GM19025 (cell line): ENCODE data around the gene SPEF2.

Source experiments
- ATAC-seq: cut with Tn5 transposase; IDR thresholded peaks from one replicate; pipeline ENCODE4 v1.9.1; 2021; ENCODE audit warnings: mild to moderate bottlenecking, low read depth, moderate library complexity; ENCODE audit not compliant: unreplicated experiment

The SPEF2 gene

DNA sequence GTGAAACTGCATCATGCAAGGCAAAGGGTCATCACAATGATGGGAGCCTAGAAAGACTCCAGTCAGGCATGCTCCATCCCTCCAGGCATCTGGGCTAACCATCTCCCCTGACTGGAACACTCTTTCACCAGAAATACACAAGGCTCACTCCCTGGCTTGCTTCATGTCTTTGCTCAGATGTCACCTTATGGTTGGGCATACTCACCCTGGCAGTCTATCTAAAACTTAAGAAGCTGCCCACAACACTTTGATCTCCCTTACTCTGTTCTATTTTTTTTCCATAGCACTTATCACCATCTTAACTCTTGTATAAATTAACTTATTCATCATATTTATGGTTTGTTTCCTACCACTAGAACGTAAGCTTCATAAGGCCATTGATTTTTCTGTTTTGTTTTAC lies 90.0 kb downstream of the SPEF2 start:
- no peak for ATAC-seq

DNA sequence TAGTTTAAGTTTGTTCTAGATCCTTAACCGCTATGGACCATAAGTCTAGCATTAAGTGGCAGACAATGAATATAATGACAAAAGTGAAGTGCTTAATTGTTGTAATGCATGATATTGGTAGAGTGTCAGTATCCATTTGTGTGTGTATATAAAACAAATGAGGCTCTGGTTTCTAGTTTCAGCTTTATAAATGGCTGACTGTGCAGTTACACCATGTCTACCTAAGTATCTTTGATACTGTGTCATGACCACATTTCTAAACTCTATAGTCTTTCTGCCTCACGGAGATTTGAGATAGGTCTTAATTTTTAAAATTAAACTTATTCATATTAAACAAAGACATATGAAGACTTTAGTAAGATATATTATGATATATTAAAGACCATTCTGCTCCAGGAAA lies 92.0 kb downstream of the SPEF2 start:
- ATAC-seq = no peak

GRCh38 chr5:35717718-35718117 lies 100.1 kb downstream of the SPEF2 start:
- no peak for ATAC-seq

DNA sequence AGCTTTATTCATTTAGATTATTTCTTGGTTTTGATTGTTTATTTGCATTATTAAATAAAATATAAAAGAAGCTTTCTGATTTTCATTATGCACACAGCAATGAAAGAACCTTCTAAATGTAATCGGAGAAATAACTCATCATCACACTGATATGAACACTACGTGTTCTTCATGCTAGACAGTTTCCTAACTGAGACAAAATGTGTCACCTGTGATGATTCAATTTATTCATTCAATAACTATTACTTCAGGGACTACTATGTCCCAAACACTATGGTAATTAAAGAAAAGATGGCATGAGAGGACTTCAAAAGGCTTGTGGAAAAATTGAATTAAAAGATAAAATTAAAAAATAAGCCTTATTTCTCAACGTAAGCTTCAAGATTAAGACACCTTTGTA lies 118.1 kb downstream of the SPEF2 start:
- ATAC-seq = no peak

DNA sequence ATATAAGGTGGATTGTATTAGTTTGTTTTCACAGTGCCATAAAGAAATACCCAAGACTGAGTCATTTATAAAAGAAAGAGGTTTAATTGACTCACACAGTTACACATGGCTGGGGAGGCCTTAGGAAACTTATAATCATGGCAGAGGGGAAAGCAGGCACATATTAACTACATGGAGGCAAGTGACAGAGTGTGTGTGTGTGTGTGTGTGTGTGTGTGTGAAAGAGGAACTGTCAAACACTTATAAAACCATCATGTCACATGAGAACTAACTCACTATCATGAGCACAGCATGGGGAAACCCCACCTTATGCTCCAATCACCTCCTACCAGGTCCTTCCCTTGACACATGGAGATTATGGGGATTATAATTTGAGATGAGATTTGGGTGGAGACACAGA lies 118.6 kb downstream of the SPEF2 start:
- no peak for ATAC-seq

DNA sequence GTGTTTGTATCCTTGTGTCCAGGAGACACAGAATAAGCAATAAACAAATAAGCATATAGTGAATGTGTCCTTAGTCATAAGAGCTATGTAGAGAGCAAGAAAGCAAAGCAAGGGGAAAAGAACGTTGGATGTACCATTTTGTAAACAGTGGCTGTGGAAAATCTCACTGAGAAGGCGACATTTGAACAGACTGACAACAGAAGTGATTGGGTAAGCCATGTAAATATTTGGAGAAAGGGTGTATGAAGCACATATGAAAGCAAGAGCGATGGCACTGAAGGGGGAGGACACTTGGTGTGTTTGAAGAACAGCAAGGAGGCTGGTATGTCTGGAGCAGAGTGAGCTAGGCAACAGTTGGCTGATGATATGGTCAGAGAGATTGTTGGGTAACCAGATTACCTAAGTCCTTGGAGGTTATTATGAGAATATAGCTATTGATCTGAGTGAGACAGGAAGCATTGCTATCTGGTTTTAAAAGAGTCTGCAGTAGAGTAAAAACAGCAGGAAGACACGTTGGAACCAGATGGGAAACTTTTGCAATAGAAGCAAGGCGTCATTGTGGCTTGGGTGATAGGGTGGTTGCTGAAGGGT lies 123.6 kb downstream of the SPEF2 start:
- no peak for ATAC-seq

DNA sequence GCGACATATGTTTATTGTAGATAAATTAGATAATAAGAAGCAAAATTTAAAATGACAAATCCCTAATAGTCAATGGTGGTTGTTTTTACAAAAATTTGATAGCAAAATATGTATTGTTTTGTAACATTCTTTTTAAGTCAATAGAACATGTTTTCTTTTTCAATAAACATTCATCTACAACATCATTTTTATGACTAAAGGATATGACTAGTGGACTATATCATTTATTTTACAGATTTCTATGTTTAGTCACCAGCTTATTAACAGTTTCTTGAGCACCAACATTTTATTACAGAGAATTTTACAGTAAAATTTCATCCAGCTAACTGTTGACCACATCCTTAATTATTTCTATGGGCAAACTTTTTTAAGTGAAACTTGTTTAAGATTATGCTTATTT lies 124.3 kb downstream of the SPEF2 start:
- no peak for ATAC-seq

DNA sequence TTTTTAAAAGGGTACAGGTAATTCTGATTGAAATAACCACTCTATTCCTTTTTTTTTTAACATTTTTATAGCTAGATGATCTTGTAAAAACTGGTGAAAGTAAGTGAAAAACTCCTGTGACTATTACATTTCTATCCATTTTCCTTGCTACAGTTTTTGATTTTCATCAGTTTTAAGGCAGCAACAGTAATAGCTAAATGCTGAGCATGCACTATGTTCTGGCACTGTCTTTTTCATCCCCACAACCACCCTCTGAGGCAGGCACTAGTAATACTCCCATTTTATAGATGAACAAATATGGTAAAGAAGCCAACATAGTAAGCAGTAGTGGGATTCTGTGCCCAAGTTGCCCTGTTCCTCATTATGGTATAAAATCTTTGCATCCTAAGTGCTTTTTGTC lies 126.0 kb downstream of the SPEF2 start:
- ATAC-seq = no peak

DNA sequence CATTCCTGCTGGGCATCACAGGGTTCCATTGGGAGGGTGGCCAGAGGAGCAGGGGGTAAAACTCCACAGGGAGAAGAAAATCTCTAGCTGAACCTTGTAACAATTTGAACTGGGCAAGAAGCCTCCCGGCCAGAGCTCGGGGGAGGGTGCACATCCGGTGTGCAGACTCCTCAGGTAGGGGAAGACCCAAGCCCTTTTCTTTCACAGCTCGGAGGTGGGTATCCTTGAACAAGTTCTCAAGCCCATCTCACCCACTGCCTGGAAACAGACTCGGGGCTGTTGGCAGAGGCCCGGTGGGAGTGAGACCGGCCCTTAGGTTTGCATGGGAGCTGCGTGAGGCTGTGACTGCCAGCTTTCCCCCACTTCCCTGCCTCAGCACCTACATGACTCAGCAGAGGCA lies 127.5 kb downstream of the SPEF2 start:
- no peak for ATAC-seq

- ATAC-seq = no peak
Measured at GRCh38 chr5:35745660-35746059, 128.0 kb downstream of the SPEF2 start.

DNA sequence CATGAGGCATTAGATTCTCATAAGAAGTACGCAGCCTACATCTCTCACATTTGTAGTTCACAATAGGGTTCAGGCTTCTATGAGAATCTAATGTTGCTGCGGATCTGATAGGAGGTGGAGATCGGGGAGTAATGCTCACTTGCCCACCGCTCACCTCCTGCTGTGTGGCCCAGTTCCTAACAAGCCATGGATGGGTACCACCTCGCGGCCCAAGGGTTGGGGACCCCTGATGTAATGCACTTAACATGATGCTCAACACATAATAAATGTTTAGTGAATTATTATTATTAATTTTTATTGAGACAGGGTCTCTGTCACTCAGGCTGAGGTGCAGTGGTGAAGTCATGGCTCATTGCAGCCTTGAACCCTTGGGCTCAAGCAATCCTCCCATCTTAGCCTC lies 134.3 kb downstream of the SPEF2 start:
- ATAC-seq = no peak

DNA sequence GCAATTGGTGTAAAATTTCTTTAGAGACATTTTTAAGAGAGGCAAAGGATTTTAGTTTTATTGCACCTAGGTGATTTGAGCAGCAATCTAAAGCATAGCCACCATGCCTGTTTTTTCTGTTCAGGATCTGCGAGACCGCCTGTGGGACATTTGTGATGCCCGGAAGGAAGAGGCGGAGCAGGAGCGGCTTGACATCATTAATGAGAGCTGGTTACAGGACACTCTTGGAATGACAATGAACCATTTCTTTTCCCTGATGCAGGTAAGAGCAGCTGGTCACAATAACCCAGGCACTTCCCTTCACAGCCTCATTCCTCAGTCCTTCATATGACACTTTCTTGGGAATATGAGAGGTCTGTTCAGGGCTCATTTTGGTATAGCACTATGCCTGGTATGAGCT lies 135.8 kb downstream of the SPEF2 start:
- no peak for ATAC-seq

- no peak for ATAC-seq
Measured at GRCh38 chr5:35754481-35754880, 136.8 kb downstream of the SPEF2 start.

GRCh38 chr5:35755966-35756365 lies 138.3 kb downstream of the SPEF2 start:
- no peak for ATAC-seq

- ATAC-seq = no peak
Measured at GRCh38 chr5:35758151-35758724, 140.6 kb downstream of the SPEF2 start.

DNA sequence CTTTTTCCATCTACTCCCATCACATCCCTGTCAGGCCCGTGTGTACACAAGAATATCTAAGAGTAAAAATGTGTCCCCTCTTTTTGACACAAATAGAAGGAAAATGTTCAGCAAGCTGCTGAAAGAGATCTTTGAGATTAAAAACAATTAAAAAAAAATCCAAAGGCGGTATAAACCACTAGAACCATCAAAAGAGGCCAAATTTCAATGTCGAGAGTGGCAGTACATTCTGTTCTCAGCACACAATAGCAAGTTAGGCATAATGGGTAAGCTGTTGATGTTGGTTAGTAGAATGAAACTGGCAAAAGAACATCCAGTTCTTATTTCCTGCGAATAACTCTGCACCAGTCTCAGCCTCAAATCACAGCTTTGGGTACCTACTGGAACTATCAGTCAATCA lies 143.9 kb downstream of the SPEF2 start:
- no peak for ATAC-seq

DNA sequence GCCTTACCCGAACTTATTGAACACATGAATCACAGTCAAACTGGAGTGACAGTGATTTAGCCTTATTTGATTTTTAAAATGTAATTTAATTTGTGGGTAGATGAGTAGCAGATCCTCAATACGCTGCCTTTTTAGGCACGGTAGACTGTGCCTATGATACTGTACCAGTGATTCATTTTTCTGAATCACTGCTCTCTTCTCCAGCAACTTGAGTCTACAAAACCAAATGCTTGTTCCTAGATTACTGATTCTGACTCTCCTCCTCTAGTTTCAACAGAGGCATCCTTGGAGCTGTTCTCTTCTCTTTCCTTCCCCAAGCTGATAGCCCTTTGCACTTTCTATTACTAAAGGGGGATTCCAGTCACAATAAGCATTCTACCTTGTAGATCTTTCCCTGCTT lies 144.7 kb downstream of the SPEF2 start:
- no peak for ATAC-seq

GRCh38 chr5:35765921-35766320 lies 148.3 kb downstream of the SPEF2 start:
- ATAC-seq = no peak

GRCh38 chr5:35771300-35771699 lies 153.6 kb downstream of the SPEF2 start:
- ATAC-seq = no peak

DNA sequence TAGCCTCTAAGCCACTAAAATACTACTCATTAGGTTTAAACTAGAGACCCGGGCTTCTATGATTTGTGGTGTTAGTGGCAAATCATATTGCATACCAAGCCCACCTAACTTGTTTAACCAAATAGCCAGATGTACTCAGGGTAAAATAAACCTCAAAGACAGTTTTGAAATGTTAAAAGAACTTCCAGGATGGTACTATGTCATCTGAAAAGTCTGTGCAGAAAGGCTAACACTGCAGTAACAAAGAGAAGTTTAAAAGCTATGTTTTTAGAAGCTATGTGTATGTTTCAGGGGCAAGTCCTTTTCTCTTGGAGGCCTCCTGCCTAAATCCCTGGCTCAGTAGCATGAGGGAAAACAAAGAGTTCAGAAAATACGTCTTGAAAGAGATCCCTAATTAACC lies 154.2 kb downstream of the SPEF2 start:
- no peak for ATAC-seq

DNA sequence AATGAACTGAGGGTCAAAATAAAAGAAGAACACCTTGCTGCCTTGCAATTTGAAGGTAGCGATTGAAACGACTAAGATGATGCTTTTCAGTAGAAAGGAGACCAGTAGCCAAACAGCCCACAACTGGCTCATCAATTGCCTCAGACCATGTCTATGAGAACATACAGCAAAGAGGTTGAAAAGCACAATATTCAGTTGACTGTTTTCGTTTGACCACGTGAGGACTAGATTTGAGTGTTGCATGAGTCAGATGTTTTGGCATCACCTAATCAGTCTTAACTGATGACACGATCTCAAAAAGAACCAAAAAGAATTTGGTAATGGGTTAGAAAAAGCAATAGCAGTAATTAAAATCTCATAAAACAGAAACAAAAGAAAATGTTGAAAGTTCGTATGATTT lies 156.3 kb downstream of the SPEF2 start:
- no peak for ATAC-seq

DNA sequence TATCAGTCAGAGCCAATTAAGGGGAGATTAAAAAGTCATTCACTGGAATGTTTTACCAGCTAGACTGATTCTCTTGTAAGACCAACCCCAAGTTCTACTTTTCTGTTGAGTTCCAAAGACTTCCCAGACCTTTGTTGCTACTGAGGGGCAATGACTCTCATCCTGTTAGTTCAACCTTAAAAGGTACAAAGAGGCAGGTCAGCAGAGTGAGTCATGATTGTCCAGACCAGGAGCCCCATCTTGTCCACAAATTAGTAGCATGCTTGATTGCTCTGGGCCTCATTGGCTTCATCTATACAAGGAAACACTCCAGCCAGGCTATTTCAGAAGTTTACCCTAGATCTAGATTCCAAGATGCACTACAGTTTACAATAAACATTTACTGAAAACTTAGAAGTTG lies 159.1 kb downstream of the SPEF2 start:
- ATAC-seq = no peak
